Cortex of kidney (tissue), 1 donor: ENCODE data around the gene IGSF9B.

Experiments
- DNase-seq: peaks from one replicate; lab custom pipeline; 2025; lab: John Stamatoyannopoulos, UW

IGSF9B gene

GRCh38 chr11:133901999-133902398 is 54.8 kb downstream of the IGSF9B start:
- DNase-seq: no peak

GRCh38 chr11:133901316-133901715 is 55.5 kb downstream of the IGSF9B start:
- DNase-seq: no peak

GRCh38 chr11:133900176-133901105 is 56.3 kb downstream of the IGSF9B start:
- DNase-seq: no peak

- no peak for DNase-seq
Measured at GRCh38 chr11:133898770-133899115, 58.0 kb downstream of the IGSF9B start.

- DNase-seq: no peak
Measured at GRCh38 chr11:133898031-133898769, 58.6 kb downstream of the IGSF9B start.

- DNase-seq: no peak
Measured at GRCh38 chr11:133897331-133897650, 59.5 kb downstream of the IGSF9B start.

GRCh38 chr11:133896642-133897330 is 60.0 kb downstream of the IGSF9B start:
- no peak for DNase-seq

GRCh38 chr11:133896028-133896427 is 60.7 kb downstream of the IGSF9B start:
- DNase-seq: no peak

GRCh38 chr11:133895551-133895950 is 61.2 kb downstream of the IGSF9B start:
- no peak for DNase-seq

GRCh38 chr11:133895061-133895479 is 61.7 kb downstream of the IGSF9B start:
- no peak for DNase-seq

- DNase-seq: no peak
Measured at GRCh38 chr11:133893381-133893780, 63.4 kb downstream of the IGSF9B start.

GRCh38 chr11:133892584-133893380 is 64.0 kb downstream of the IGSF9B start:
- DNase-seq: no peak

GRCh38 chr11:133892126-133892525 is 64.6 kb downstream of the IGSF9B start:
- DNase-seq: no peak

- DNase-seq: no peak
Measured at GRCh38 chr11:133889893-133890292, 66.9 kb downstream of the IGSF9B start.

GRCh38 chr11:133889188-133889587 is 67.6 kb downstream of the IGSF9B start:
- DNase-seq: no peak

GRCh38 chr11:133887692-133888332 is 69.0 kb downstream of the IGSF9B start:
- DNase-seq: no peak

- DNase-seq: no peak
Measured at GRCh38 chr11:133886029-133886428, 70.7 kb downstream of the IGSF9B start.

- DNase-seq: no peak
Measured at GRCh38 chr11:133872160-133872559, 84.6 kb downstream of the IGSF9B start.

GRCh38 chr11:133867456-133867855 is 89.3 kb downstream of the IGSF9B start:
- DNase-seq: no peak

- DNase-seq: no peak
Measured at GRCh38 chr11:133865466-133865865, 91.3 kb downstream of the IGSF9B start.

GRCh38 chr11:133864756-133865155 is 92.0 kb downstream of the IGSF9B start:
- no peak for DNase-seq
